GM18505 (cell line): Measurements from ENCODE around the gene FHIP1A.

Experiments
- ATAC-seq: cut with Tn5 transposase; IDR thresholded peaks from one replicate; pipeline ENCODE4 v1.9.1; 2021; ENCODE audit not compliant: unreplicated experiment
- POLR2A ChIP-seq: IDR thresholded peaks from 4 replicates; pipeline ENCODE4 v1.6.1; 2011; ENCODE audit warnings: borderline replicate concordance; ENCODE audit not compliant: insufficient read depth, insufficient read length; ENCODE audit errors: extremely low read depth

The FHIP1A gene

DNA sequence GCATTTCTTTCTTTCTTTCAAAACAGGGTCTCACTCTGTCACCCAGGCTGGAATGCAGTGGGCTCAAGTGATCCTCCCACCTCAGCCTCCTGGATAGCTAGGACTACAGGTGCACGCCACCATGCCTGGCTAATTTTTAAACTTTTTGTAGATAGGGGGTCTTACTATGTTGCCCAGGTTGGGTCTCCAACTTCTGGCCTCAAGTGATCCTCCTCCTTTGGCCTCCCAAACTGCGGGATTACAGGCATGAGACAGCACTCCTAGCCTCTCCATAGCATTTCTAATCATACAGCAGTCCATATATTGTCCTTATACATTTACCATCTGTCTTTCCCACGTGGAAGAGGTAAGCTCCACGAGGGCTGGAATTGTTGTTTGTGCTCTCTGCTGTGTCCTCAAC, 2.0 kb upstream of the FHIP1A start:
- ATAC-seq: no peak
- TF ChIP-seq POLR2A: no peak

GRCh38 chr4:151407466-151408379, 1.3 kb upstream of the FHIP1A start:
- peak; percentile 74 for ATAC-seq

GRCh38 chr4:151408380-151408629, 671 bp upstream of the FHIP1A start:
- ATAC-seq: peak; percentile 9

More at GRCh38 chr4:151407466-151408379, 1.3 kb upstream of the FHIP1A start:
- no peak for TF ChIP-seq POLR2A

GRCh38 chr4:151409470-151410313, 716 bp downstream of the FHIP1A start:
- TF ChIP-seq POLR2A: no peak
- ATAC-seq: no peak

More at GRCh38 chr4:151408380-151408629, 671 bp upstream of the FHIP1A start:
- no peak for TF ChIP-seq POLR2A

- TF ChIP-seq POLR2A: no peak
Measured at GRCh38 chr4:151415978-151416377, 7.0 kb downstream of the FHIP1A start.

GRCh38 chr4:151417164-151417571, 8.2 kb downstream of the FHIP1A start:
- ATAC-seq: no peak
- TF ChIP-seq POLR2A: no peak

More at GRCh38 chr4:151415978-151416377, 7.0 kb downstream of the FHIP1A start:
- ATAC-seq: no peak

DNA sequence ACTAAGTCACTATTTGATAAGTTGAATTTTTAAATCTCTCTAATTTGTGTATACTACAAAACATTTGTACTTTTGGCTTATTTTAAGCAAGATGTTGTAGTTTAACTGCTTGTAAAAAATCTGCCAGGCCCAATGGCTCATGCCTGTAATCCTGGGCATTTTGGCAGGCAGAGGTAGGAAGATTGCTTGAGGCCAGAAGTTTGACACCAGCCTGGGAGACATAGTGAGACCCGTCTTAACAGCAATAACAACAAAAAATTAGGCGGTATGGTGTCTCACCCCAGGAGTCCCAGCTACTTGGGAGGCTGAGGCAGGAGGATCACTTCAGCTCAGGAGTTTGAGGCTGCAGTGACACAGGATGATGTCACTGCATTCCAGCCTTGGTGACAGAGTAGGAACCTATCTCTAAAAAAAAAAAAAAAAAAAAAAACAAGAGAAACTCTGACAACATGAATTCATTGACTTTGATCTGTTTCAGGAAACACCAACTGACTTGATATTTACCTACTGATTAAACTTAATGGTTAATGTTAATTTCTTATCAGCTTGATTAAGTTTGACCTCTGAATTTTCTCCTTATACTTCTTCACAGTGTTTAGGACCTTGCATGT, 8.9 kb downstream of the FHIP1A start:
- ATAC-seq: no peak

GRCh38 chr4:151418385-151418784, 9.4 kb downstream of the FHIP1A start:
- TF ChIP-seq POLR2A: no peak
- ATAC-seq: no peak

More for the DNA sequence above, 8.9 kb downstream of the FHIP1A start:
- no peak for TF ChIP-seq POLR2A

- ATAC-seq: no peak
- no peak for TF ChIP-seq POLR2A
Measured at GRCh38 chr4:151418856-151419255, 9.9 kb downstream of the FHIP1A start.

DNA sequence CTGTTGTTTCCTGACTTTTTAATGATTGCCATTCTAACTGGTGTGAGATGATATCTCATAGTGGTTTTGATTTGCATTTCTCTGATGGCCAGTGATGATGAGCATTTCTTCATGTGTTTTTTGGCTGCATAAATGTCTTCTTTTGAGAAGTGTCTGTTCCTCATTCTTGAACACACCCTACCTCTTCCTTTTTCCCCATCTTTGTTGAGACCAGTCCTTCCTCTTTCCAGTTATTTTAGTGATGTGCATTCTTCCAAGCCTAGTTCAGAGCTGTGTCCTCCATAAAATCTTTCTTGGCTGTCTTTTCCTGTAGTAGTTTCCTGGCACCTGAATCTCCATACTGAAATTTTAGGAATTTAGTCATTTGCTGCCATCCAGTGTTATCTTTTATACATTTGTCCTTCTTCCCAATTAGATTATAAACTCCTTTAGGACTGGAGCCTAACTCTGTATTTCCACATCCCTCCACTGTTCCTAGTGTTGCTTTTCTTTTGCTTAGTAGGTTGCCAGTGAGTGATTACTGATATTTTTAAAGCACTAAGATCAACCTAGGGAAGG, 11.4 kb downstream of the FHIP1A start:
- no peak for TF ChIP-seq POLR2A
- ATAC-seq: no peak

DNA sequence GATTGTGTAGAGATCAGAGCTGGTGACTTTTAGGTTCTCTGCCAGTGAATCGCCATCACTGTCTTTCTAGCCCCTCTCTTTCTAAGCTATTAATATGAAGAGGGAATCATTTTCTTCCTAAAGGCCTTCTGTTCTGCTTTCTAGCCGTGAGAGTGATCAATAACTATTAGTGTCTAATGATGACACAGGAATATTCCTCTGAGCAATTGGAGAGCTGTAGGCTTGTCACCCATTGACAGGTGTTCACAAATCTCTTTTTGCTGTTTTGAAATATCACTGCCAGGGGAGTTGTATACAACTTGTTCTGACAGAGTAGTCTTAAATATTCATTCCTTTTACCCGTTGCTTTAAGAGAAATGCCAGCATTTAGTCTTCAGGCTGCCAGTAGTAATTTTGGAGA, 13.9 kb downstream of the FHIP1A start:
- ATAC-seq: no peak
- TF ChIP-seq POLR2A: no peak

GRCh38 chr4:151426513-151426912, 17.5 kb downstream of the FHIP1A start:
- ATAC-seq: no peak
- TF ChIP-seq POLR2A: no peak

GRCh38 chr4:151427266-151427665, 18.3 kb downstream of the FHIP1A start:
- TF ChIP-seq POLR2A: no peak
- ATAC-seq: no peak
